Transverse colon (tissue), 4 donors: ENCODE measurements around the gene TOM1L2. TPM values are rescaled to one million over a fixed set of nuclear protein-coding genes. Genes with fewer than 3 reads are reported as not detected.

Experiments used
- DNase-seq: peaks from one replicate; pipeline ENCODE4 v3.0.0-alpha.2; 2019
- H3K27ac ChIP-seq, 4 donors: fragments of 200-600 bp; sonication (generic); 2 replicates each; pipeline ENCODE4 v1.5.1; 2016 to 2018; ENCODE audit warnings: inconsistent platforms in 4 of 4
- H3K27me3 ChIP-seq: fragments of 200-600 bp; sonication (generic); 2 replicates; pipeline ENCODE4 v1.5.1; 2017; ENCODE audit warnings: inconsistent platforms
- H3K36me3 ChIP-seq, 4 donors: fragments of 200-600 bp; sonication (generic); 2 replicates each; pipeline ENCODE4 v1.5.1; 2017 to 2019; ENCODE audit warnings: inconsistent platforms in 4 of 4
- H3K4me1 ChIP-seq, 4 donors: fragments of 200-600 bp; sonication (generic); 2 replicates each; pipeline ENCODE4 v1.5.1; 2017 to 2020; ENCODE audit warnings: inconsistent platforms in 4 of 4
- H3K4me3 ChIP-seq, 4 donors: fragments of 200-600 bp; sonication (generic); 1 replicate in 1 of 4; 2 replicates in 3 of 4; pipeline versions ENCODE4 v1.5.1 to v1.6.1; 2017 to 2019; ENCODE audit warnings: inconsistent platforms in 4 of 4
- H3K9me3 ChIP-seq, 2 donors: fragments of 200-600 bp; sonication (generic); 2 replicates each; pipeline ENCODE4 v1.5.1; 2017 to 2019; ENCODE audit warnings: inconsistent platforms in 2 of 2
- EP300 ChIP-seq: sonication (generic); formaldehyde crosslinking; IDR thresholded peaks from one replicate; pipeline ENCODE4 v1.6.1; 2017; ENCODE audit warnings: antibody characterized with exemption, low read depth
- POLR2A ChIP-seq: fragments of 450-650 bp; IDR thresholded peaks from one replicate; pipeline ENCODE4 v1.6.1; 2016; ENCODE audit warnings: antibody characterized with exemption, mild to moderate bottlenecking, moderate library complexity
- POLR2AphosphoS5 ChIP-seq, 3 donors: sonication (generic); formaldehyde crosslinking; IDR thresholded peaks; one replicate each; pipeline ENCODE4 v1.6.1; 2016; ENCODE audit warnings: antibody characterized with exemption in 3 of 3
- WGBS, 2 donors: methylation state at CpG; one replicate each; pipeline ENCODE4 v1.1.5; 2018; ENCODE audit warnings: low coverage in 1 of 2; 5-methylcytosine and 5-hydroxymethylcytosine counted together
- in situ Hi-C, 4 donors: fragments of 200-750 bp; cut with MboI; loops; one replicate each; pipeline versions ENCODE4 v1.15.0 to v1.15.1; 2017; ENCODE audit warnings: low sequenced_read_pairs in 3 of 4, low pct_ligation_motif_present in 1 of 4, low pct_unique_long_range_greater_than_20kb in 1 of 4
- intact Hi-C: fragments of 100-400 bp; cut with DNase I; formaldehyde crosslinking; loops from one replicate; pipeline ENCODE4 v1.15.1; 2023; ENCODE audit warnings: low total_unique reads
- total RNA-seq, 4 donors: library from RNA; depleted of rRNA; stranded (reverse); fragments of >200 nt; gene quantifications; one replicate each; pipeline ENCODE4 v1.1.0, GENCODE V29; 2016
- TF ChIP-seq, protein P1 (sequence below), 5 experiments: fragments of 200-600 bp in 3 of 5; fragments of 450-650 bp in 2 of 5; sonication (generic) in 3 of 5; IDR thresholded peaks; 1 replicate in 2 of 5; 2 replicates in 3 of 5; pipeline ENCODE4 v1.5.1; 2016 to 2017; ENCODE audit warnings: antibody characterized with exemption in 5 of 5, inconsistent platforms in 3 of 5, mild to moderate bottlenecking in 2 of 5, moderate library complexity in 1 of 5

Gene TOM1L2
- total RNA-seq, 4 donors from 2014 or later = 65.9 to 178 (median 97.7) TPM

DNA sequence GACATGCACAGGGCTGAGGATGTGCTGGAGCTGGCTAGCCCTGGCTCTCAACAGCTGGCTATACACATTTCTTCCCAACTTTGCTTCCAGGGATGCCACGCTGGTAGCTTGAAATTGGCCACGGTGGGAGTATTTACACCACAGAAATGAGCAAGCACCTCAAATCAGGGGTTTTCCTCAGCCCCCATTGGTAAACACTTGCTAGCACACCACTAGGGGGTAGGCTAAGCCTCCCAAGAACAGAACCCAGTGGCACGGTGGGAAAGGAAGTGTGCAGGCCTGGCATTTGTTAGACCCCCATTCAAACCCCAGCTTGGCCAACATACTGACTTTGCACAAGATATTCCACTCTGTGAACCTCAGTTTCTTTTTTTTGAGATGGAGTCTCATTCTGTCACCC lies 13.4 kb upstream of the TOM1L2 start:
- TF ChIP-seq, protein P1, sequence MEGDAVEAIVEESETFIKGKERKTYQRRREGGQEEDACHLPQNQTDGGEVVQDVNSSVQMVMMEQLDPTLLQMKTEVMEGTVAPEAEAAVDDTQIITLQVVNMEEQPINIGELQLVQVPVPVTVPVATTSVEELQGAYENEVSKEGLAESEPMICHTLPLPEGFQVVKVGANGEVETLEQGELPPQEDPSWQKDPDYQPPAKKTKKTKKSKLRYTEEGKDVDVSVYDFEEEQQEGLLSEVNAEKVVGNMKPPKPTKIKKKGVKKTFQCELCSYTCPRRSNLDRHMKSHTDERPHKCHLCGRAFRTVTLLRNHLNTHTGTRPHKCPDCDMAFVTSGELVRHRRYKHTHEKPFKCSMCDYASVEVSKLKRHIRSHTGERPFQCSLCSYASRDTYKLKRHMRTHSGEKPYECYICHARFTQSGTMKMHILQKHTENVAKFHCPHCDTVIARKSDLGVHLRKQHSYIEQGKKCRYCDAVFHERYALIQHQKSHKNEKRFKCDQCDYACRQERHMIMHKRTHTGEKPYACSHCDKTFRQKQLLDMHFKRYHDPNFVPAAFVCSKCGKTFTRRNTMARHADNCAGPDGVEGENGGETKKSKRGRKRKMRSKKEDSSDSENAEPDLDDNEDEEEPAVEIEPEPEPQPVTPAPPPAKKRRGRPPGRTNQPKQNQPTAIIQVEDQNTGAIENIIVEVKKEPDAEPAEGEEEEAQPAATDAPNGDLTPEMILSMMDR (IDR thresholded peaks at IDR 0.05) = no peak
- TF ChIP-seq POLR2A (no peak), EP300 (no peak), POLR2AphosphoS5 (IDR thresholded peaks at IDR 0.05) (no peak)
- Histone ChIP-seq H3K27me3 (no peaks in the 10 kb centered on the region), H3K4me1 (no peaks in the 10 kb centered on the region), H3K27ac (no peak overlapping the region), H3K9me3 (no peaks in the 10 kb centered on the region), H3K36me3 (no peaks in the 10 kb centered on the region), H3K4me3 (no peak overlapping the region)
- no peak for DNase-seq
- intact Hi-C loops = no loop called here
- 71% methylated on average over 3 of the region's 3 CpGs; no CpG with 5 or more reads in 1 of the 2 donors for WGBS, 2 donors
- in situ Hi-C loops = no loop called here

GRCh38 chr17:17985153-17985552 lies 13.0 kb upstream of the TOM1L2 start:
- in situ Hi-C loops = no loop called here
- no peaks in the 10 kb centered on the region for H3K9me3 ChIP-seq
- WGBS, 2 donors = 72% methylated on average over 2 of the region's 2 CpGs; no CpG with 5 or more reads in 1 of the 2 donors

DNA sequence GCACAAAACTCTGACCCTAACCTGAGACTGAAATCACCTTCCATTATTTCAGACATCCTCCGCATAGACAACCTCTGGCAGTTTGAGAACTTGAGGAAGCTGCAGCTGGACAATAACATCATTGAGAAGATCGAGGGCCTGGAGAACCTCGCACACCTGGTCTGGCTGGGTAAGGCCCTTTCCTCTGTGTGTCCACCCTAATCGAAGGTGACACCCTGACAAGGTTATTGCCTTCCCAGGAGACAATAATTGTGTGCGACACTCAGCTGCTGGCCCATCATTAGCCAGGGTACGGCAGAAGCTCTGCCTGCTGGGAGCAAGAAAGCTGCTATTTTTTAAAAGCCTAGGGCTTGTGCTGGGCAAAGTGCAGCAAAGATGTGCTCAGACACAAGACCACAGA lies 11.6 kb upstream of the TOM1L2 start:
- TF ChIP-seq, protein P1 (IDR thresholded peaks at IDR 0.05) = no peak
- TF ChIP-seq POLR2A = no peak
- no peak for TF ChIP-seq EP300
- TF ChIP-seq POLR2AphosphoS5 (IDR thresholded peaks at IDR 0.05) = no peak
- Histone ChIP-seq H3K4me1 (no peaks in the 10 kb centered on the region), H3K9me3 (no peaks in the 10 kb centered on the region), H3K27me3 (no peaks in the 10 kb centered on the region), H3K36me3 (no peaks in the 10 kb centered on the region), H3K4me3 (no peak overlapping the region), H3K27ac (no peak overlapping the region)
- 89 to 100% methylated on average over 2 to 6 of the region's 6 CpGs for WGBS, 2 donors
- DNase-seq = no peak
- in situ Hi-C loops = no loop called here
- intact Hi-C loops = no loop called here

More at GRCh38 chr17:17985153-17985552, 13.0 kb upstream of the TOM1L2 start:
- TF ChIP-seq POLR2A = no peak
- TF ChIP-seq, protein P1 (IDR thresholded peaks at IDR 0.05) = no peak
- TF ChIP-seq POLR2AphosphoS5 (IDR thresholded peaks at IDR 0.05) = no peak
- H3K27me3 ChIP-seq = no peaks in the 10 kb centered on the region
- no peak overlapping the region for H3K27ac ChIP-seq
- no peak for DNase-seq
- no peaks in the 10 kb centered on the region for H3K4me1 ChIP-seq
- no peak overlapping the region for H3K4me3 ChIP-seq
- intact Hi-C loops = no loop called here
- no peaks in the 10 kb centered on the region for H3K36me3 ChIP-seq

GRCh38 chr17:17983376-17983775 lies 11.2 kb upstream of the TOM1L2 start:
- intact Hi-C loops = no loop called here

More at GRCh38 chr17:17983376-17983775, 11.2 kb upstream of the TOM1L2 start:
- Histone ChIP-seq H3K4me1 (no peaks in the 10 kb centered on the region), H3K4me3 (no peak overlapping the region), H3K36me3 (no peaks in the 10 kb centered on the region), H3K27ac (no peak overlapping the region), H3K27me3 (no peaks in the 10 kb centered on the region), H3K9me3 (no peaks in the 10 kb centered on the region)
- no peak for TF ChIP-seq POLR2AphosphoS5 (IDR thresholded peaks at IDR 0.05)
- no peak for TF ChIP-seq POLR2A
- TF ChIP-seq, protein P1 (IDR thresholded peaks at IDR 0.05) = no peak
- TF ChIP-seq EP300 = no peak
- 81% methylated on average over 6 of the region's 6 CpGs; no CpG with 5 or more reads in 1 of the 2 donors for WGBS, 2 donors
- peak; percentile 24 for DNase-seq
- in situ Hi-C loops = no loop called here
